IPS-18c (cell line): ENCODE measurements around the gene PAK6.

Experiments used
- H3K4me3 ChIP-seq: 2 replicates; pipeline ENCODE4 v1.7.0; 2013; ENCODE audit warnings: low read depth, mild to moderate bottlenecking, low read length, moderate library complexity; ENCODE audit not compliant: insufficient read depth
- H3K9me3 ChIP-seq: one replicate; pipeline ENCODE4 v1.6.1; 2013; ENCODE audit warnings: mild to moderate bottlenecking, low read length, moderate library complexity; ENCODE audit not compliant: control insufficient read depth, insufficient read depth

Gene PAK6

DNA sequence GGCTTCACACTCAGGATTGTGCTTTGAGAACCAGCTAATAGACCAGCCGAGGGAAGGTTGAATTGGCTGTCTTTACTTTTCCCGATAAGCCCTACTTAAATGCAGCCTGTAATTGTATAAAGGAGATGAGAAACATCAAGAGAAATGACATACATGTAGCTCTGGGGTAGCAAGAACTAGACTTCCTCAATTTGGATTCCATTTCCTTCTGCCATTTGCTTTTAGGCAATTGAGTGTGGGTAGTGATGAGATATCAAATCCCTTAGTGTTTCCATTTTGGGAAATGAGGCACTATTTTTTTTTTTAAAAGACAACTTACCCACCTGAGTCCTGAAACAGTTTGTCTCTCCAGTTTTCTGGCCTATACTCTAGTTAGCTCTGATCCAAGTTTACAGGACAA lies 86.8 kb downstream of the PAK6 start:
- no peak overlapping the region; the same call in 1 of the 2 replicates for H3K4me3 ChIP-seq
- H3K9me3 ChIP-seq, result no peaks in the 10 kb centered on the region
